NCI-H146 treated with DMSO at 0.1 percent for 48 hours (cell line): ENCODE data around the gene CARD14.
"Not testable (repeated sequence)": the region's sequence is repeated elsewhere in the genome, so short reads cannot be mapped to it uniquely, and the experiment has no call there.

ENCODE experiments used
- DNase-seq: peaks from one replicate; lab custom pipeline; 2025; ENCODE audit not compliant: unreplicated experiment; lab: John Stamatoyannopoulos, UW

Gene CARD14

DNA sequence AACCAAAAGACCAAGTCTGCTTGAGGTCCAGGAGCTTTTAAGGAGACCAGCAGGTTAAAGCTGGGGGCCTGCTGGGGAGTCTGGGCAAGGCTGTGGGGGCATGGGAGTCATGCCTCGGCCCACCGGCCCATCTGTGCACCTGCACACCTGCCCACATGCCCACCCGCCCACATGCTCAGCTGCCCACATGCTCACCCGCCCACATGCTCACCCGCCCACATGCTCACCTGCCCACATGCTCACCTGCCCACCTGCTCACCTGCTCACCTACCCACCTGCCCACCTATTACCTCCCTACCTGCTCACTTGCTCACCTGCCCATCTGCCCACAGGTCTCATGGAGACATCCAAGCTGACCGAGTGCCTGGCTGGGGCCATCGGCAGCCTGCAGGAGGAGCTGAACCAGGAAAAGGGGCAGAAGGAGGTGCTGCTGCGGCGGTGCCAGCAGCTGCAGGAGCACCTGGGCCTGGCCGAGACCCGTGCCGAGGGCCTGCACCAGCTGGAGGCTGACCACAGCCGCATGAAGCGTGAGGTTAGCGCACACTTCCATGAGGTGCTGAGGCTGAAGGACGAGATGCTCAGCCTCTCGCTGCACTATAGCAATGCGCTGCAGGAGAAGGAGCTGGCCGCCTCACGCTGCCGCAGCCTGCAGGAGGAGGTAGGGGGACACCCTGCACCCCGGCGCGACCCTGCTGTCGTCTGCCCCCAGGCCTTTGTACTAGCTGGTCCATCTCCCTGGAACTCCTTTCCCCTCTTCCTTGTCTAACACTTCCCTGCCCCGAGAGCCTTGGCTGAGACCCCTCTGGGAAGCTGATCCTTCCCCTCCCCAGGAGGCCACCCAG lies 14.0 kb downstream of the CARD14 start:
- no peak for DNase-seq

DNA sequence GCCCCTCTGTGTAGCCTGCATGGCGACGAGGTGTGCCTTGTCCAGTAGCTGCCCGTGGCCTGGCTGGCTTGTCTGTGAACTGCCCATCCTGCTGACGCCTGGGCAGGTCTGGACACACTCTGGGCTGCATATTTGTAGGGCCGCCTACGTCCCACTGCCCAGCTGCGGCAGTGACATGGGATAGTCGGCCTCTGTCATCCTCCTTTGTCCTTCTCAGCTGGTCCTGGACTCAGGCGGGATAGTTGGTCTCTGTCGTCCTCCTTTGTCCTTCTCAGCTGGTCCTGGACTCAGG lies 14.5 kb downstream of the CARD14 start:
- no peak for DNase-seq

DNA sequence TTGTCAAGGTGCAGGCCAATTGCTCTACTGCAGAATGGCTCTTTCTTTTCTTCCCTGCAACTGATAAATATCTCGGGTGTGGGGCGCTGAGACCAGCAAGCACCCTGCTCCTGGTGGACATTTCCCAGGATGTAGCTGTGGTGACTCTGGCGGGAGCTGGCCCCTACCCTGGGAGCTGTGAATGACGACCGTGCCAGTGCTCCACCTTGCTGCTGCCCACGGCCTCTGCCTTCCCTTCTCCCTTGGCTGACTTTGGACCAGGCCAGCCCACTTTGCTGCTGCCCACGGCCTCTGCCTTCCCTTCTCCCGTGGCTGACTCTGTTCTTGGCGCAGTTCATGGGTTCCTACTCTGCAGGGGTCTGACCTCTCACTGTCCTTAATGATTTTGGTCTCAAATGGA lies 16.1 kb downstream of the CARD14 start:
- no peak for DNase-seq

DNA sequence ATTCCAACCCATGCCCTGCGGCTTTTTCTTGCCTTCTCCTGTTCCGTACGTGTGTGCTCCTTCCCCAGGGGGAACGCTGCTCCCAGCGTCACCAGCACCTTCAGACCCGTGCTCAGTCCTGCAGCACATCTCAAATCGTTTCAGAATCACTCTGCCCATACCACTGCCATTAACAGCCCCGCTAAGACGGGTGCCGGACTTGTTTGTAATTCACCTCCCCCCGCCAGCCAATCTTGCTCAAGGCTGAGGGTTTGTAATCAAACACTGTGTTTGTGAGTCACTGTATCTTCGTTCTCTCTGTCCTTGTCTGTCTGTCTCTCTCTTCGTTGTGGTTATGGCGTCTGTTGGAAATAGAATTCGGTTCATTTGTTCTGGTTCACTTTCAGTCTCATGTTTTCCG lies 17.3 kb downstream of the CARD14 start:
- no peak for DNase-seq

DNA sequence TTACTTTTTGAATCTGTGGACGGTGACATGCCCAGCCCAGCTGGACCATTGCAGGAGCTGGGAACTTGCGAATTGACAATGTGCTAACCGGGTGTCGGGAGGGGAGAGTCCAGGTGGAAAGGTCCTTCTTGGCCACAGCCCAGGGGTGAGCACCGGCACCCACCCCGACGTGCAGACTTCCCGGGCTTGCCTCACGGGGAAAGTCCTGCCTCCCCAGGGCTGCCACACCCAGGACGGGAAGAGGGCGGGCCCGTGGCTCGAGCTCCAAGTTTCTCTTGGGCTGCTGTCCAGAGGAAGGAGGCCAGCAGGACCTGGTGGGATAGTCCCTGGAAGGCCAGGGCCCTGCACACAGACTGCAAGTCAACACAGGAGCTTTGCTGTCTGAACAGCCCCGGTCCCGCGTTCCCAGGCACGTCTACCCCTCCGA lies 17.7 kb downstream of the CARD14 start:
- no peak for DNase-seq

DNA sequence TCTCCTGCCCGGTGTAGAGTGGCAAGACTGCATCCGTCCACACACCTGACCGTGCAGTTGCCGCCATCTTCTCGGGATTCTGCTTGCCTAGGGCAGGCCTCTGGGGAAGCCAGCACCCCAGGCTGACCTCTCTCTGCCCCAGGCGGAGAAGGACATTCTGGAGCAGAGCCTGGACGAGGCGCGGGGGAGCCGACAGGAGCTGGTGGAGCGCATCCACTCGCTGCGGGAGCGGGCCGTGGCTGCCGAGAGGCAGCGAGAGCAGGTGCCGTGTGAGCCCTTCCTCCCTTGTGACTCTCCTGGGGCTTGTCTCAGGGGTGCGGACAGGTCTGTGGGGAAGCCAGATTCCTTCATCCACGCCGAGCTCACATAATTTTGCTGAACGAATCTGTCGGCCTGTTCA lies 19.8 kb downstream of the CARD14 start:
- no peak for DNase-seq

DNA sequence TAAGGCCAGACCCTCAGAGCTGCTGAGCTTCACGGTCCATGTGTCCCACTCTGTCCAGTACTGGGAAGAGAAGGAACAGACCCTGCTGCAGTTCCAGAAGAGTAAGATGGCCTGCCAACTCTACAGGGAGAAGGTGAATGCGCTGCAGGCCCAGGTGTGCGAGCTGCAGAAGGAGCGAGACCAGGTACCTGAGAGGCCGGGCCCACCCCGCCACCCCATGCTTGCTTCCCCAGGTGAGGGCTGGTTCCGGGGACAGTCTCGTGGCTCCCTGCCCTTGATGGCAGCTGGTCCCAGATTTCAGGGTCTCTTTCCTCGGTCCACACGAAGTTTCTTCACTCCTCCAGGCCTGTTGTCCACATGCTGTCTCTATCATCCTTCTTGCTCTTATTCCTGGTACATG lies 20.9 kb downstream of the CARD14 start:
- DNase-seq, result no peak

DNA sequence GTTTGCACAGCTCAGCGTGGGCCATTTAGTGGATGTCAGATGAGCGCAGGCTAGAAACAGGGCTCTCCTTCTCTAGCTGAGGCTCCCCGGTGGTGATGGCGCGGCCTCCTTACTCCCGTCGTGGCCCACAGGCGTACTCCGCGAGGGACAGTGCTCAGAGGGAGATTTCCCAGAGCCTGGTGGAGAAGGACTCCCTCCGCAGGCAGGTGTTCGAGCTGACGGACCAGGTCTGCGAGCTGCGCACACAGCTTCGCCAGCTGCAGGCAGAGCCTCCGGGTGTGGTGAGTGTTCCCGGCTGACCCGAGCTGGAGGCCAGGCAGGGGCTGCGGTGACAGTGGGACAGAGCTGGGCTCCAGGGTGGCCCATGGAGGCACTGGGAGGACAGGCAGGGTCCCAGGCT lies 21.4 kb downstream of the CARD14 start:
- no peak for DNase-seq

DNA sequence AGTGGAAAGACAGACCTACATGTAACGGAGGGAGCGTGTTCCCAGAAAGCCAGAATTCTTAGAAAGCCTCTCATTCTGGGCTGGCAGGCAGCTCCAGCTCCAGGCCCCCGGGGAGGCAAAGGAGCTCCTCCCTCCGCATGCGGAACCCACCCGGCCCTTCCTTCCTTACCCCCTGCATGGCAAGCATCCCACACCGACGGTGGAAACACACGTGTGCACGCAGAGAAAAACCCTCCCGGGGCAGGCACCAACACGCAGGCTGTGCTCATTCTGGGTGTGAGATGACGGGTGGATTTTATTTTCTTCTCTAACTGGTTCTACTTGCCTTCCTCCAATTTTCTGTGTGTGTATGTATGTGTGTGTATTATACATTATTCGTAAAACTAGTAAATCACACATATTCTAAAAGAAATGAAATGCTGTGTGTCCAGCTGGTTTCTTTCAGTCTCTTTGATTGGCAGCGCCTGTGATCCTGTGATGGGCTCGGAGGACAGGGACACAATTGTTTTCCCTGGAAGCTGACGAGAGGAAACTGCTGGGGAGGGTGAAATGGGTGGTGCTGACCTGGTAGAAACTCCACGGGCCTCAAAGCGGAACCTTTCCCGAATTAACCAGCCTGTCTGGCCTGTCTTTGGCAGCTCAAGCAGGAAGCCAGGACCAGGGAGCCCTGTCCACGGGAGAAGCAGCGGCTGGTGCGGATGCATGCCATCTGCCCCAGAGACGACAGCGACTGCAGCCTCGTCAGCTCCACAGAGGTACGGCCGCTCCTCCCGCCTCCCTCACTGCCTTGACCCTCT lies 22.2 kb downstream of the CARD14 start:
- DNase-seq, result no peak

DNA sequence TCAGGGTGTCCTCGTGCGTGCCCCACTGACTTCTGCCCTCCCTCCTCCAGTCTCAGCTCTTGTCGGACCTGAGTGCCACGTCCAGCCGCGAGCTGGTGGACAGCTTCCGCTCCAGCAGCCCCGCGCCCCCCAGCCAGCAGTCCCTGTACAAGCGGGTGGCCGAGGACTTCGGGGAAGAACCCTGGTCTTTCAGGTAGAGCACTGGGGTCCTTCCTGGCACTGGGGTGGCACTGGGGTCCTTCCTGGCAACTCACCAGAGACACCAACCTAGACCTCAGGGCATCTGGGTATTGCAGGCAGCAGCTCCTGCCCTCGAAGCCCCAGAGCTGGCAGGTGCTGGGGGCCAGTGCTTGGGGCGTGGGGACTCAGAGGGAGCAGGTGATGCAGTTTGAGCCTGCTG lies 25.3 kb downstream of the CARD14 start:
- no peak for DNase-seq

DNA sequence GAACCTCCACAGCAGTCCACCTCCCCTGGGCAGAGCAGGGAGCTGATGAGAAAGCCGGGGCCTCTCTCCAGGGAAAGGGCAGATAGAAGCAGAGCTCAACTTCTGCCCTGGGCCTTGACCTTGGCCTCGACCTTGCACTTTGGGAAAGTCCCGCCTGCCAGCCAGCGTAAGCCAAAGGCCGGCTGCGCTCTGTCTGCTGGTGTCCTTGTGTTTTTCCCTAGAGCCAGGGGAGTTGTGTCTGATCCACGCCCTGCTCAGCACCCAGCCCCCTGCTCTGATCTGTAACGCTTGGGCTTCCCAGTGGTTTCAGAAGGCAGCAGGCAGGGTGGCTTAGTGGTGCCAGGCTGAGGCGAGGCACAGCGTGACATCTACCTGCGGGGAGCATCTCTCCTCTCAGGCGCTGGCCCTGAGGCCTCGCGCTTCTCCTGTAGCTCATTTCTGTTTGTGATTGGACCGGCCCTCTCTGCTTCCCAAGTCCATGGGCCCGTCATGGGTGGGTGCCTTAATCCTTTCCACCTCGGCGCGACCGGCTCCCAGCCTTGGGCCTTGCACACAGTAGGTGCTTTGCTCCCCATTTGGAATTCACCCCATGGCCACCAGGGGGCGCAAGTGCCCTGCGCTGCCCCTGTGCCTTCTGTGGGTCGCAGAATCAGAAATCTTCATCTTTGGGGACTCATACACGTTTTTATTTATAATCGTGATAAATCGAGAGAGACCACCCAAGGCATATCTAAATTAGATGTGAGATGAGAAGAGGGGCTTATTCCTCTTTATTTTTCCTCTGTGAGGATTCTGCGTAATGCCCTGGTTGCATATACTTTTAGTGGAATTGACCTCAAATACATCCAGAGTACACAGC lies 26.1 kb downstream of the CARD14 start:
- no peak for DNase-seq

DNA sequence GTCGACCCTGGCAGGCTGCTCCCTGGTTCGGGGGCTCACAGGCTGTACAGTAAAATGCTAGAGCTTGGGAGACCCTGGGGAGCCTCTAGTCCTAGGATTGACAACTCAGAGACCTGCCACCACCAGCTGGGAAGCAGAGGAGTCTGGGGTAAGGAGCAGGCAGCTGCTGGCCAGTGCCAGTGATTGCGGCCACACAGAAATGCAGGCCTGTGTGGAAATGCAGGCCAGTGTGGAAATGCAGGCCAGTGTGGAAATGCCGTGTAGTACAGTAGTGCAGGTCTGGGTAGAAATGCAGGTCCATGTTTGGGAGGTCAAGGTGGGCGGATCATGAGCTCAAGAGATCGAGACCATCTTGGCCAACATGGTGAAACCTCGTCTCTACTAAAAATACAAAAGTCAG lies 26.8 kb downstream of the CARD14 start:
- no peak for DNase-seq

DNA sequence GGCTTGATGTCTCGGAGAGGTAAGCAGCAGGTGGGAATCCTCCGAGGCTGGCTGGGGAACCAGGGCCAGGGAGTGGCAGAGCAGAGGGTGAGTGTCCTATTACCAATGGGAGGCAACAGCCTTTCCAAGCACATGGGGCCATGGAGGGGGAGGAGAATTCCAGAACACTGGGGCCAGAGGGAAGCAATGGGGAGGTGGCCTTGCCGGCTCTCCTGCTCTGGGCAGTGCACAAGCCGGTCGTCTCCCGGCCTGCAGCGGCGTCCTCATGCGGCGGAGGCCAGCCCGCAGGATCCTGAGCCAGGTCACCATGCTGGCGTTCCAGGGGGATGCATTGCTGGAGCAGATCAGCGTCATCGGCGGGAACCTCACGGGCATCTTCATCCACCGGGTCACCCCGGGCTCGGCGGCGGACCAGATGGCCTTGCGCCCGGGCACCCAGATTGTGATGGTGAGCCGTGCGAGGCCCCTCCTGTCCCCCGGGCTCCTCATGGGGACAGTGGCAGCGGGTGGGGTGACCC lies 28.4 kb downstream of the CARD14 start:
- no peak for DNase-seq

DNA sequence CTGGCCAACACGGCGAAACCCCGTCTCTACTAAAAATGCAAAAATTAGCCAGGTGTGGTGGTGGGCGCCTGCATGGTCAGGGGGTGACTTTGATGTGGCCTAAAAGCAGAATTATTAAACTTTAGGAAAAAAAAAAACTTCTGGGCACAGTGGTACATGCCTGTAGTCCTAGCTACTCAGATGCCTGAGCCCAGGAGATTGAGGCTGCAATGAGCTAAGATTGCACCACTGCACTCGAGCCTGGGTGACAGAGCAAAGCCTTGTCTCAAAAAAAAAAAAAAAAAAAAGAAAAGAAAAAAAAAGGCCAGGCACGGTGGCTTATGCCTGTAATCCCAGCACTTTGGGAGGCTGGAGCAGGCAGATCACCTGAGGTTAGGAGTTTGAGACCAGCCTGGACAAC lies 29.5 kb downstream of the CARD14 start:
- DNase-seq, result not testable (repeated sequence)

DNA sequence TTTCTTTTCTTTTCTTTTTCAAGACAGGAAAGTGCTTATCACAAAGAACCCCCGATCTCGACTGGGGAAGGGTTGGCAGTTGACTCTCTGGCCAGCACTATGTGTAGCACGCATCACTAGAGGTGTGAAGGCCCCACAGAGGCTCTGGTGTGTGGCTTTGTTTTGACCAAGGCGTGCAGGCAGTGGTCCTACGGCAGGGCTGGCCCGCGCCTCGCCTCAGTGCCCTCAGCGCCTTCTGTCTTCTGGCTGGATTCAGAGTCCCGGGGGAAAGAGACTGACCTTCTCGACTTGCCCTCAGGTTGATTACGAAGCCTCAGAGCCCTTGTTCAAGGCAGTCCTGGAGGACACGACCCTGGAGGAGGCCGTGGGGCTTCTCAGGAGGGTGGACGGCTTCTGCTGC lies 31.6 kb downstream of the CARD14 start:
- DNase-seq, result no peak

DNA sequence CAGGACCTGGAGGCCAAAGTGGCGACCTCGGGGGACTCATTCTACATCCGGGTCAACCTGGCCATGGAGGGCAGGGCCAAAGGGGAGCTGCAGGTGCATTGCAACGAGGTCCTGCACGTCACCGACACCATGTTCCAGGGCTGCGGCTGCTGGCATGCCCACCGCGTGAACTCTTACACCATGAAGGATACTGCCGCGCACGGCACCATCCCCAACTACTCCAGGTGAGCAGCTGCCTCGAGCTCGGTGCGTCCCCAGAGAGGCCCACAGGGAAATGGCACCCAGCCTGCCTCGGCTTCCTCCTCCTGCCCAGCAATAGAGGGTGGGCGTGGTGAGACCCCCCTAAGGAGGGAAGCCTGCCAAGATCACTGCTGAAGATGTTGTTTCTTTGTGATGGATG lies 32.4 kb downstream of the CARD14 start:
- DNase-seq, result no peak

DNA sequence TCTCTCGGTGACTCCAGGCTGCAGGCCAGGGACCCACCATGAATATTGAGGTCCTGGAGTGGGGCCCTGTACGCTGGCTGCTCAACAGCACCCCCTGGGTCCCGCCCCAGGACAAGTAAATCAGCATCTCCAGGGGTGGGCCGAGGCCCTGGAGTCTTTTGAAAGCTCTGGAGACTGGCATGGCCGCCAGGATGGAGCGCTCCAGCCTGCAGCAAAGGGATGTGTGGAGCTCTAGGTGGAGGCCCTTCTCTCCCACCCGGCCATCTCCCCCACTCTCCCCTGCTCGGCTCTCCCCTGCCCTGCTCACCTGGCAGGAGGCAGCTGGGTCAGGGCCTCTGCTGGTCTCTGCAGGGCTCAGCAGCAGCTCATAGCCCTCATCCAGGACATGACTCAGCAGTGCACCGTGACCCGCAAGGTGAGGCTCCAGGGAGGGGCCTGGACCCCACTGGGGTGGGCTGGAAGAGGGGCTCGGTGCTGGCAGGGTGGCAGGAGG lies 33.7 kb downstream of the CARD14 start:
- DNase-seq, result no peak

DNA sequence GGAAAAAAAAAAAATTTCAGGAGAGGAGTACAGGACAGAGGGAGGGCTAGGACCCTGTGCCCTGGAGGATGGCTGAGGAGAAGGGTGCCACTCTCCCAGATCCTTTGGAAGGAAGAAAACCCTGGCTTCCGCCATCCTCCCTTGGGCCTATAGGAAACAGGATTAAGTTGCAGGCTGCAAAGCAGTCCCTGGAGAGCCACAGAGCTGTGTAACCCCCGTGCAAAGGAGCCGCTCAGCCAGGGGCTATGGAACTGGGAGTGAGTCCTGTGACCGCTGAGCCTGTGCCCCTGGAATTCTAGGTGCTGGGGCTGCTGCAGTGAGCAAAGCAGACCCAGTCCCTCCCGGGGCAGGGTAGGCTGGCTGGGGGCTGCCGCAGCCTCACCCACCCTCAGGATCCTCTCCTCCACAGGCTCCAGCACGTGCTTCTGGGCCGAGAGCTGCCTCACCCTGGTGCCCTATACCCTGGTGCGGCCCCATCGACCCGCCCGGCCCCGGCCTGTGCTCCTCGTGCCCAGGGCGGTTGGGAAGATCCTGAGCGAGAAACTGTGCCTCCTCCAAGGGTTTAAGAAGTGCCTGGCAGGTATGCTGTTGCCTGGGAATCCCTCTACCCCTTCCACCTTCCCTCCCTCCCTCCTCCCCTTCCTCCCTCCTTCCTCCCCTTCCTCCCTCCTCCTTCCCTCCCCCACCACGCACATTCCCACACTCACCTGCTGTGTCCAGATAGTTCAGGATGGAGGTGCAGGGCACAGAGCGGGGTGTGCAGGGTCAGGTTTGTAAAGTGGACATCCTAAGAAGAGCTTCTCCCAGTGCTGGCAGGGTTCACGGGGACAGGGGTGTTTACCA lies 35.0 kb downstream of the CARD14 start:
- no peak for DNase-seq

DNA sequence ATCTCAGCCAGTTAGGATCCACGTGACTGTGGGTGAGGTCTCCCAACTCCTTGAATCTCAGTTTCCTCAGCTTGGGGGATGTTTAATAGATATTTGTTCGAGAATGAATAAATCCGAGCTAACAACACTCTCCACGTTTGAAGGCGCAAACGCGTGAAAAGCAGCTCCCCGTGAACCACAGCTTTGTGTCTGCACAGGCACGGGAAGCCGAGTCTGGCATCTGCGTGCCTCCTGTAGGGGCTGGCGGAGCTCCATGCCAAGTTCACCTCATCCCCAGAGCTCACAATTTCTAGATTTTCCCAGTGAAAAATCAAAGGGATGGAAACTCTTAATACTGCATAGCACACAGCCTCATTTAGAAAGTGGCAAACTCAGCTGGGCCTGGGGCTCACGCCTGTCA lies 36.0 kb downstream of the CARD14 start:
- no peak for DNase-seq

DNA sequence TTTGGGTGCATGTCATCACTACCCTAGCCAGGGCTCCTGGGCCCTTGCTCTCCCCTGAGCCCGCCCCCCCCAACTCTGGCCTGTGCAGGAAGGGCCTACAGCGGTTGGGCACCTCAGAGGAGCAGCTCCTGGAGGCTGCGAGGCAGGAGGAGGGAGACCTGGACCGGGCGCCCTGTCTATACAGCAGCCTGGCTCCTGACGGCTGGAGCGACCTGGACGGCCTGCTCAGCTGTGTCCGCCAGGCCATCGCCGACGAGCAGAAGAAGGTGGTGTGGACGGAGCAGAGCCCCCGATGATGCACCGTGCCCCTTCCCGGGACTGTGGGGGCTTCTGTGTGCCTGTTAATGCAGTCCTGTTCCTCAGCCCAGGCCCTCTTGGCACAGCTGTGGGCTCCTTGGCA lies 38.2 kb downstream of the CARD14 start:
- DNase-seq, result no peak
